ENCODE measurements around the gene SRGAP1.

- no peak for TF ChIP-seq POLR2A (IDR thresholded peaks at IDR 0.05)
- TF ChIP-seq, protein P1, sequence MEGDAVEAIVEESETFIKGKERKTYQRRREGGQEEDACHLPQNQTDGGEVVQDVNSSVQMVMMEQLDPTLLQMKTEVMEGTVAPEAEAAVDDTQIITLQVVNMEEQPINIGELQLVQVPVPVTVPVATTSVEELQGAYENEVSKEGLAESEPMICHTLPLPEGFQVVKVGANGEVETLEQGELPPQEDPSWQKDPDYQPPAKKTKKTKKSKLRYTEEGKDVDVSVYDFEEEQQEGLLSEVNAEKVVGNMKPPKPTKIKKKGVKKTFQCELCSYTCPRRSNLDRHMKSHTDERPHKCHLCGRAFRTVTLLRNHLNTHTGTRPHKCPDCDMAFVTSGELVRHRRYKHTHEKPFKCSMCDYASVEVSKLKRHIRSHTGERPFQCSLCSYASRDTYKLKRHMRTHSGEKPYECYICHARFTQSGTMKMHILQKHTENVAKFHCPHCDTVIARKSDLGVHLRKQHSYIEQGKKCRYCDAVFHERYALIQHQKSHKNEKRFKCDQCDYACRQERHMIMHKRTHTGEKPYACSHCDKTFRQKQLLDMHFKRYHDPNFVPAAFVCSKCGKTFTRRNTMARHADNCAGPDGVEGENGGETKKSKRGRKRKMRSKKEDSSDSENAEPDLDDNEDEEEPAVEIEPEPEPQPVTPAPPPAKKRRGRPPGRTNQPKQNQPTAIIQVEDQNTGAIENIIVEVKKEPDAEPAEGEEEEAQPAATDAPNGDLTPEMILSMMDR (IDR thresholded peaks at IDR 0.05), result no peak
- no peak for TF ChIP-seq POLR2AphosphoS5 (IDR thresholded peaks at IDR 0.05)
- no peak for TF ChIP-seq EP300 (IDR thresholded peaks at IDR 0.05)
These were observed 272.5 kb downstream of the SRGAP1 start for GRCh38 chr12:64116969-64117368.

All from stomach (tissue), 4 donors.